ENCODE results near the gene ANO4.
A peak's percentile ranks its signal among the peaks of the same experiment; 100 is the strongest.
"Not testable (repeated sequence)": the region's sequence is repeated elsewhere in the genome, so short reads cannot be mapped to it uniquely, and the experiment has no call there.

ANO4 gene

GRCh38 chr12:100982511-100983183 is 188.1 kb downstream of the ANO4 start:
- DNase-seq (ENCODE audit: extremely low read depth, low read depth) = no peak
- no peak for TF ChIP-seq CTCF (IDR thresholded peaks at IDR 0.05; ENCODE audit: low read depth, low read length)

DNA sequence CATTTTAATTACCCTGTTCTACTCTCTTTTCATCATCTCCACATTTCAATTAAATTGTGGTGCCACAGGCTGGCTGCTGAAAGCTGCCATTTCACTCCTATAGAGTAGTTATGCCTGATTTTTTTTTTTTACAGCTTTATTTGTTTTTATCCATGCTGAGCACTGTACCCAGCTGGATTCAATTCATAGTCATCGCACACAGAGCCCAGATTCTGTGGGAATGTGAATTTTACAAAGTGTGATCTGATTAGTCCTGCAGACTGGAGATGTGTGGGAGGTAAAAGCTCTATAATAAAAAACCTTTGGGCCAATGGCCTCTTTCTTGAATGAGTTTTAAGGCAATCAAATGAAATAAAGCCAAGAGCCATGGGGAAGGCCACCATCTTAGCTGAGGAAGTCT is 190.2 kb downstream of the ANO4 start:
- DNase-seq (ENCODE audit: extremely low read depth, low read depth) = no peak
- TF ChIP-seq CTCF (IDR thresholded peaks at IDR 0.05; ENCODE audit: low read depth, low read length) = no peak

DNA sequence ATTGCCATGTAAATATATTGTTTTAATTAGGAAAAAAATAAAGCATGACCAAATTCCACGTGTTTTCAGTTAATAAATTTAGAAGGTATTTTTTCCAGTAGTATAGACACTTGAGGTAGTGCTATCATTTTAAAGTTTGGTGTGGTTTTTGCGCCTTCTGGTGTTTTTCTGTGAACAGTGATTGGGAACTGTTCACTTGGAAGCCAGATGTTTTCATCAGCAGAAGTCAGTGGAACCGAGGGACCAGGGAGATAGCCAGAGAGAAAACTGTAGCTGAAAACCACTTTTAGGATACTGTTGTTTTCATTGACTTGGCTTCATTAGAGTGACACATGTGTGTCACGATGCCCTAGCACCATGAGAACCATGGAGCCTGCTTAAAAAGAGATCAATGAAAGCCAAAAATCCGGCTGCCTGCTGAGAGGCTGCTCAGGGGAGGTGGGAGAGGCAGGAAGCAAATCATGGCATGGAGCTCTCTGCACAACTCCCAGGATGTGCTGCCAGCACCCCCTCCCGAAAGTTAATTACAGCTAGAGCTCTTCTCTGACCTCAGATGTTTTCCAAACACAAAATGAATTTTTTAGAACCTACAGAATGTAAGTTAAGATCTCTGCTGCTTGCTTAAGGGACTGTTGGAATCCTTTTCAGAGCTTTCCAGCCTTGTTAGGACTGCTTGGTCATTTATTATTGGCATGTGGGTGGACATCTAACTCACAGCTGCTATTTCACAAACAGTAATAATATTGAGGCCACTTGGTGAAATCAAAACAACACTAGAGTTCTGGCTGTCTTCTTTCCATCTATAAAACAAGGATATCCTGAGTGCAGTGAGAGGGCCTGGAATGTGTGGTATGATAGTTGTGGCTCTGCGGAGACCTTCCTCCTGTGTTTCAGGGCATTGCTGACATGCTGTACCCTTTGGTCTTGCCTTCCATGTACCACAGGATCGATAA is 192.3 kb downstream of the ANO4 start:
- no peak for TF ChIP-seq CTCF (IDR thresholded peaks at IDR 0.05; ENCODE audit: low read depth, low read length)
- no peak for DNase-seq (ENCODE audit: extremely low read depth, low read depth)

DNA sequence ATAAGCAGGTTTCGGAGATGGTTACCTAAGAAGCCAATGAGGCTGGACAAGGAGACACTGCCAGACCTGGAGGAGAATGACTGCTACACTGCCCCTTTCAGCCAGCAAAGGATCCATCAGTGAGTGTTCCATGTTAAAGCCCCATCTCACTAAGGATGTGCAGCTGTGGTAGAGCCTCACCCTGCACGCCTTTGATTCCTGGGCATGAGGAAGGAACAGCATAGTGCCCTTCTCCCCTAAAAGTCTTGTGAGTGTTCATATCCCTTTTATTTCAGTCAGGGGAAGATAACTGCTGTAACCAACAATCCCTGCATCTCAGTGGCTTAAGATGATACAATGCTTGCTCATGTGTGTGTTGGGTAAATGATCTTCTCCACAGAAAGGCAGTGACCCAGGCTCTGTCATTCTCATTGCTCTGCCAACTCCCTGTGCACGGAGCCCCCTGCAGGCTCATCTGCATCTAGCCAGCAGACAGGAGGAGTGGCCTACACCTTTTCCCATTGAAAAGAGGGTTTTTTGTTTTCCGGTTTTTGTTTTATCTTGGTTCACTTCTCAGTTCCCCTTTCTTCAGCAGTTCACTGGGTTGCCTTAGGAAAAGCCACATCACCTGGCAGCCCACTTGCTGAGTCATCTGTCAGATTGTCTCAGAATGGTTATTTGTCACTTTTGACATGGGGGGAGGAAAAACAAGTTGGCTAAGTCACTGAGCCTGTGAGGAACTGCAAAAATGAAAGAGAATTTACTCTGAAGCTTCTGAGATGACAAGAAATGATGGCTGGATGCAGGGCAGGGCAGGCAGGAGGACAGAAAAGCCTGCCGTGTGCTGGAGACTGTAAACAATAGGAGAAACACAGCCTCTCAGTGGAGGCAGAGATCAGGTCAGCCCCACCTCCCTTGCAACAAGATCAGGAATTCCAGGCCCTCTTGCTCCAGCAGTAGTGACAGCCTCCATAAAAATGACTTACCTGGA is 193.3 kb downstream of the ANO4 start:
- TF ChIP-seq CTCF (IDR thresholded peaks at IDR 0.05; ENCODE audit: low read depth, low read length) = peak; percentile 36
- no peak for DNase-seq (ENCODE audit: extremely low read depth, low read depth)

GRCh38 chr12:100989509-100989908 is 194.9 kb downstream of the ANO4 start:
- DNase-seq (ENCODE audit: extremely low read depth, low read depth) = not testable (repeated sequence)

GRCh38 chr12:100991102-100991501 is 196.5 kb downstream of the ANO4 start:
- TF ChIP-seq CTCF (IDR thresholded peaks at IDR 0.05; ENCODE audit: low read depth, low read length) = no peak
- no peak for DNase-seq (ENCODE audit: extremely low read depth, low read depth)

GRCh38 chr12:100992194-100992593 is 197.6 kb downstream of the ANO4 start:
- TF ChIP-seq CTCF (IDR thresholded peaks at IDR 0.05; ENCODE audit: low read depth, low read length) = no peak
- DNase-seq (ENCODE audit: extremely low read depth, low read depth) = no peak

All from AG09319 (cell line).